ENCODE results near the gene KPNA6. TPM values are rescaled to one million over a fixed set of nuclear protein-coding genes. Genes with fewer than 3 reads are reported as not detected.

Gene KPNA6
- total and polyA plus RNA-seq, 9 of the 15 experiments (the other 6 are each of a cell fraction or from before 2014, with no cell fraction given), result 20.1 to 54.6 (median 32.2) TPM

GRCh38 chr1:32122151-32122550 is 14.3 kb downstream of the KPNA6 start (continued):
- TF ChIP-seq PBX2 (CRISPR knock-in tag; IDR thresholded peaks at IDR 0.05; ENCODE audit: low read depth), result no peak
- peak; percentile 79 for TF ChIP-seq PBX2 (tag; conservative IDR thresholded peaks at IDR 0.05; ENCODE audit: low read depth)
- no peak for TF ChIP-seq HDGF (IDR thresholded peaks at IDR 0.05)
- TF ChIP-seq SRSF3 (IDR thresholded peaks at IDR 0.05; ENCODE audit: insufficient read depth, low read length), result no peak
- no peak for TF ChIP-seq NELFE (IDR thresholded peaks at IDR 0.05; ENCODE audit: insufficient read depth, insufficient read length)
- no peak for TF ChIP-seq NCOA1 (IDR thresholded peaks at IDR 0.05; ENCODE audit: low read depth)
- no peak for TF ChIP-seq HBP1 (CRISPR knock-in tag; IDR thresholded peaks at IDR 0.05)
- no peak for TF ChIP-seq ZNF740 (CRISPR knock-in tag; IDR thresholded peaks at IDR 0.05)
- TF ChIP-seq ZNF740 (tag; IDR thresholded peaks at IDR 0.05), result no peak
- TF ChIP-seq IRF9 (tag; IDR thresholded peaks at IDR 0.05), result no peak
- TF ChIP-seq NCOA2 (IDR thresholded peaks at IDR 0.05; ENCODE audit: partially characterized antibody in 2 of 2), result no peak
- no peak for TF ChIP-seq ZMIZ1 (IDR thresholded peaks at IDR 0.05; ENCODE audit: low read depth in 2 of 2, low read length in 2 of 2)
- no peak for TF ChIP-seq ZSCAN29 (IDR thresholded peaks at IDR 0.05)
- TF ChIP-seq SMARCE1 (IDR thresholded peaks at IDR 0.05), result peak; percentile 67; the same call in 1 of the 2 replicates
- TF ChIP-seq GTF2A2 (tag; IDR thresholded peaks at IDR 0.05), result no peak
- no peak for TF ChIP-seq KAT2B (IDR thresholded peaks at IDR 0.05; ENCODE audit: low read depth, low read length)
- no peak for TF ChIP-seq ZNF668 (CRISPR knock-in tag; IDR thresholded peaks at IDR 0.05)
- TF ChIP-seq ZNF311 (CRISPR knock-in tag; IDR thresholded peaks at IDR 0.05), result no peak
- no peak for TF ChIP-seq SMARCC2 (IDR thresholded peaks at IDR 0.05; ENCODE audit: low read depth)
- TF ChIP-seq DNMT1 (IDR thresholded peaks at IDR 0.05), result no peak
- TF ChIP-seq GABPB1 (CRISPR knock-in tag; IDR thresholded peaks at IDR 0.05), result no peak
